Karpas-422 (cell line): ENCODE results near the gene PNPLA1. TPM values are rescaled to one million over a fixed set of nuclear protein-coding genes. Genes with fewer than 3 reads are reported as not detected.

ENCODE experiments used
- DNase-seq: peaks from one replicate; pipeline ENCODE4 v3.0.0-alpha.2; 2015
- H2AFZ ChIP-seq: fragments of 200-600 bp; sonication (generic); 2 replicates; pipeline ENCODE4 v1.6.1; 2014; ENCODE audit warnings: antibody characterized with exemption, low read length, mixed read lengths
- H3K27ac ChIP-seq: fragments of 200-600 bp; sonication (generic); 2 replicates; pipeline ENCODE4 v1.5.1; 2014; ENCODE audit warnings: mild to moderate bottlenecking, low read length, moderate library complexity
- H3K27me3 ChIP-seq: fragments of 200-600 bp; sonication (generic); 2 replicates; pipeline ENCODE4 v1.6.1; 2014; ENCODE audit warnings: low read length, mixed read lengths
- H3K36me3 ChIP-seq: fragments of 200-600 bp; sonication (generic); 2 replicates; pipeline ENCODE4 v1.6.1; 2014; ENCODE audit warnings: low read length, mixed read lengths; ENCODE audit not compliant: insufficient read depth
- H3K4me1 ChIP-seq: fragments of 200-600 bp; sonication (generic); 2 replicates; pipeline ENCODE4 v1.6.1; 2014; ENCODE audit warnings: mild to moderate bottlenecking, low read length, mixed read lengths
- H3K4me2 ChIP-seq: fragments of 200-600 bp; sonication (generic); 2 replicates; pipeline ENCODE4 v1.6.1; 2014; ENCODE audit warnings: low read length, low read depth, mild to moderate bottlenecking; ENCODE audit not compliant: poor library complexity, severe bottlenecking
- H3K4me3 ChIP-seq: fragments of 200-600 bp; sonication (generic); 2 replicates; pipeline ENCODE4 v1.5.1; 2014; ENCODE audit warnings: mild to moderate bottlenecking, antibody characterized with exemption, low read length, mixed read lengths
- H3K79me2 ChIP-seq: fragments of 200-600 bp; sonication (generic); 2 replicates; pipeline ENCODE4 v1.6.1; 2014; ENCODE audit warnings: mild to moderate bottlenecking, low read length, mixed read lengths
- H3K9ac ChIP-seq: fragments of 200-600 bp; sonication (generic); 2 replicates; pipeline ENCODE4 v1.6.0; 2014; ENCODE audit warnings: low read length
- H3K9me2 ChIP-seq: fragments of 200-600 bp; sonication (generic), shearing (Covaris generic); replicated peaks from 2 replicates; pipeline ENCODE4 v1.6.0; 2014; ENCODE audit warnings: mild to moderate bottlenecking, low read length, moderate library complexity; ENCODE audit not compliant: insufficient read depth
- H3K9me3 ChIP-seq: fragments of 300-700, 200-600 bp; sonication (generic); 2 replicates; pipeline ENCODE4 v1.6.1; 2014; ENCODE audit warnings: low read length, mixed read lengths
- H4K20me1 ChIP-seq: fragments of 200-600 bp; sonication (generic); 2 replicates; pipeline ENCODE4 v1.6.1; 2014; ENCODE audit warnings: mild to moderate bottlenecking, antibody characterized with exemption, low read length, low read depth; ENCODE audit not compliant: insufficient read depth
- total RNA-seq: library from RNA; depleted of rRNA; stranded (reverse); fragments of >200 nt; shearing (Covaris generic); gene quantifications from 2 replicates; pipeline ENCODE4 v1.2.3, GENCODE V29; 2014; ENCODE audit warnings: low replicate concordance

Gene PNPLA1
- total RNA-seq, 1 experiment from 2014 or later: not detected

GRCh38 chr6:36285187-36285671 is 15.4 kb downstream of the PNPLA1 start:
- H3K9ac ChIP-seq: no peak overlapping the region
- H3K79me2 ChIP-seq: no peaks in the 10 kb centered on the region
- no peaks in the 10 kb centered on the region for H3K9me3 ChIP-seq
- no peaks in the 10 kb centered on the region; the same call in none of the 2 replicates for H3K4me1 ChIP-seq
- no peaks in the 10 kb centered on the region for H3K9me2 ChIP-seq
- no peaks in the 10 kb centered on the region for H4K20me1 ChIP-seq
- no peak for DNase-seq
- no peak overlapping the region for H3K4me3 ChIP-seq
- H3K36me3 ChIP-seq: no peaks in the 10 kb centered on the region
- H3K27me3 ChIP-seq: no peaks in the 10 kb centered on the region
- no peak overlapping the region for H3K27ac ChIP-seq
- H2AFZ ChIP-seq: no peak overlapping the region
- H3K4me2 ChIP-seq: no peak overlapping the region

DNA sequence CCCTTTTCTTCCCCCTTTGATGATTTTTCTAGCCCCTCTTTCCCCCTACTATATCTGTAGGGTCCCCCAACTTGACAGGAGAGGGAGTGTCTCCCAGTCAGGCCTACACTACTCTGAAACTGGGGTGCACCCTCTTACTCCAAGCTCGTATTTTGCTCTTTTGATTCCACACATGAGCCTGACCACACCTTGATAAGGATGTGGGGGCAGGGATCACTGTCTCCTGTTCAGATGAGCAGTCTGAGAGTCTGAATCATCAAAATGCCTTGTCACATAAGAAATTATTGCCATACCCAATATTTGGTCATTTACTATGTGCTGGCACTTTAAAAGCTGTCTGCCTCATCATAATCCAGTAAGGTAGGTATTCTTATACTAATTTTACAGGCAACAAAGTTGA is 15.9 kb downstream of the PNPLA1 start:
- no peaks in the 10 kb centered on the region for H3K27me3 ChIP-seq
- no peaks in the 10 kb centered on the region for H3K36me3 ChIP-seq

DNA sequence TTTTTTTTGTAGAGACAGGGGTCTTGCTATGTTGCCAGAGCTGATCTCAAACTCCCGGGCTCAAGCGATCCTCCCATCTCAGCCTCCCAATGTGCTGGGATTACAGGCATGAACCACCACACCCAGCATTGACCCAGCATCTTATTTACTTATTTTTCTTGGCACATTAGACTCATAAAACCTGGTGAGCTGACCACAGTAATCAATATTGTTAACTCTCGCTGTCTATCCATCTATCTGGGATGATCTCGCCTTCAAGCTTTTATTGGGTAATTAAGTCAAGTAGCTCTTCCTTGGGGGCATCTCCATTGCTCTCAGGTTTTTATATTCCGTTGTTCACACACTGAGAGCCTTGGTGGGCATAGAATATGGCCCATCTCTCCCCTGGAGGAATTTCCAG is 17.0 kb downstream of the PNPLA1 start:
- Histone ChIP-seq H3K9me2 (no peaks in the 10 kb centered on the region), H3K4me3 (no peak overlapping the region), H3K4me2 (no peak overlapping the region), H3K27ac (no peak overlapping the region), H3K79me2 (no peaks in the 10 kb centered on the region), H3K36me3 (no peaks in the 10 kb centered on the region), H3K4me1 (no peaks in the 10 kb centered on the region), H2AFZ (no peak overlapping the region), H3K9ac (no peak overlapping the region), H4K20me1 (no peaks in the 10 kb centered on the region), H3K27me3 (no peaks in the 10 kb centered on the region), H3K9me3 (no peaks in the 10 kb centered on the region)
- no peak for DNase-seq

More for the DNA sequence above, 15.9 kb downstream of the PNPLA1 start:
- Histone ChIP-seq H2AFZ (no peak overlapping the region), H3K9ac (no peak overlapping the region), H3K79me2 (no peaks in the 10 kb centered on the region), H3K4me1 (no peaks in the 10 kb centered on the region; the same call in 1 of the 2 replicates), H3K9me2 (no peaks in the 10 kb centered on the region), H4K20me1 (no peaks in the 10 kb centered on the region), H3K4me2 (no peak overlapping the region), H3K27ac (no peak overlapping the region), H3K9me3 (no peaks in the 10 kb centered on the region), H3K4me3 (no peak overlapping the region)
- no peak for DNase-seq

- H3K4me3 ChIP-seq: no peak overlapping the region
- DNase-seq: no peak
- no peaks in the 10 kb centered on the region for H4K20me1 ChIP-seq
- no peak overlapping the region for H3K4me2 ChIP-seq
- H3K36me3 ChIP-seq: no peaks in the 10 kb centered on the region
- H3K9ac ChIP-seq: no peak overlapping the region
- H3K79me2 ChIP-seq: no peaks in the 10 kb centered on the region
- H3K9me3 ChIP-seq: no peaks in the 10 kb centered on the region
- H3K4me1 ChIP-seq: no peaks in the 10 kb centered on the region
- H2AFZ ChIP-seq: no peak overlapping the region
- H3K27me3 ChIP-seq: no peaks in the 10 kb centered on the region
- H3K9me2 ChIP-seq: no peaks in the 10 kb centered on the region
- no peak overlapping the region for H3K27ac ChIP-seq
Measured at GRCh38 chr6:36289281-36289878, 19.5 kb downstream of the PNPLA1 start.

- no peak for DNase-seq
- no peak overlapping the region for H2AFZ ChIP-seq
Measured at GRCh38 chr6:36290668-36291620, 21.1 kb downstream of the PNPLA1 start.

DNA sequence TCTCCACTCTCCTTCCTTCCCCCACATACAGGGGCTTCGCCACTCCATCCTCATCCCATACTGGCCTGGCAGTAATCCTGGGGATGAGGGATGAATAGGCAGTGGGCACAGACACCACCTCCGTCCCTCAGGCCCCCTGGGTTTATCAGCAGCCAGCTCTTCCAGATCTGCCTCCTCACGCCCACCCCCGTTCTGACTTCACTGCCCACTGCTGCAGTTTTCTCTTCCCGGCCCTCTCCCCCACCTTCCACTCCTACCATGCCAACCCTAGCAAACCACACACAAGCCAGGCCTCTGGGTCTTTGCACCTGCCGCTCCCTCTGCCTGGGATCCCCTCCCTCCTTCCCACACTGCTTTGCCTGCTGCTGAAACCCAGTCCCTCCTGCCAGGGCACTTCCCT is 22.3 kb downstream of the PNPLA1 start:
- Histone ChIP-seq H3K4me2 (no peak overlapping the region), H3K36me3 (no peaks in the 10 kb centered on the region), H2AFZ (no peak overlapping the region), H4K20me1 (no peaks in the 10 kb centered on the region), H3K4me3 (no peak overlapping the region), H3K27ac (no peak overlapping the region), H3K27me3 (no peaks in the 10 kb centered on the region), H3K9me2 (no peaks in the 10 kb centered on the region), H3K4me1 (peaks cover 7% of the 10 kb centered on the region), H3K79me2 (no peaks in the 10 kb centered on the region), H3K9me3 (no peaks in the 10 kb centered on the region), H3K9ac (no peak overlapping the region)
- no peak for DNase-seq

More at GRCh38 chr6:36290668-36291620, 21.1 kb downstream of the PNPLA1 start:
- Histone ChIP-seq H3K9ac (no peak overlapping the region), H3K4me3 (no peak overlapping the region), H3K27ac (no peak overlapping the region), H3K36me3 (no peaks in the 10 kb centered on the region), H3K4me2 (no peak overlapping the region), H4K20me1 (no peaks in the 10 kb centered on the region), H3K9me2 (no peaks in the 10 kb centered on the region), H3K27me3 (no peaks in the 10 kb centered on the region), H3K9me3 (no peaks in the 10 kb centered on the region), H3K4me1 (peaks cover 7% of the 10 kb centered on the region), H3K79me2 (no peaks in the 10 kb centered on the region)

GRCh38 chr6:36296240-36296639 is 26.4 kb downstream of the PNPLA1 start:
- Histone ChIP-seq H3K9me2 (no peaks in the 10 kb centered on the region), H3K4me3 (no peak overlapping the region), H3K4me1 (peaks cover 7% of the 10 kb centered on the region), H3K4me2 (no peak overlapping the region), H3K27ac (no peak overlapping the region), H3K27me3 (no peaks in the 10 kb centered on the region), H2AFZ (no peak overlapping the region), H3K9me3 (no peaks in the 10 kb centered on the region), H3K79me2 (no peaks in the 10 kb centered on the region), H4K20me1 (no peaks in the 10 kb centered on the region), H3K36me3 (no peaks in the 10 kb centered on the region), H3K9ac (no peak overlapping the region)
- no peak for DNase-seq

DNA sequence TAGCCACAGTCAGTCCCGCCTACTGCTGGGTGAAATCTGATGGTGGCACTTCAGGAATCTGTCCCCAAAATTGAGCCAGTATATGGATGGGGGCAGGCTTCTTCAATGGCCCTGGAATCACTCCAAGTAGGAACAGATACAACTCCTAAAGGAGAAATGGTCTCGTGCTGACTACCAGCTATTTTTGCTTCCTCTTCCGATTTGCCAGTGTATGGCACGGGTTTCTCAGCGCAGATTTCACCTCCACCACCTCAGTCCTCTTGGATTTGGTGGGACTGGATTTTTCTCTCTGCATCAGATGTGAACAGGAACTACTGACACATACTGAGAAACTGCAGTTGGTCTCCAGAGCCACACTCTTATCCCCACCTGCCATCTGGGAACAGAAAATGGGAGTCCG is 27.2 kb downstream of the PNPLA1 start:
- Histone ChIP-seq H3K4me3 (no peak overlapping the region), H3K27ac (no peak overlapping the region), H2AFZ (no peak overlapping the region), H3K4me2 (no peak overlapping the region), H3K9me3 (no peaks in the 10 kb centered on the region), H4K20me1 (no peaks in the 10 kb centered on the region), H3K27me3 (no peaks in the 10 kb centered on the region), H3K4me1 (peaks cover 7% of the 10 kb centered on the region), H3K9ac (no peak overlapping the region), H3K36me3 (no peaks in the 10 kb centered on the region), H3K9me2 (no peaks in the 10 kb centered on the region), H3K79me2 (no peaks in the 10 kb centered on the region)
- no peak for DNase-seq
